ENCODE results near the gene PRICKLE3. TPM values are rescaled to one million over a fixed set of nuclear protein-coding genes. Genes with fewer than 3 reads are reported as not detected.
A peak's percentile ranks its signal among the peaks of the same experiment; 100 is the strongest.

PRICKLE3 gene
- total RNA-seq, 1 donor from 2014 or later = 14.2 TPM

GRCh38 chrX:49164589-49165360 is 21.4 kb downstream of the PRICKLE3 start:
- no peaks in the 10 kb centered on the region for H3K9me3 ChIP-seq (ENCODE audit: insufficient read depth, low read depth, low read length)
- H3K27me3 ChIP-seq (ENCODE audit: insufficient read depth, low read length) = no peaks in the 10 kb centered on the region
- no peaks in the 10 kb centered on the region for H3K36me3 ChIP-seq (ENCODE audit: insufficient read depth, low read length)
- TF ChIP-seq, protein P1, sequence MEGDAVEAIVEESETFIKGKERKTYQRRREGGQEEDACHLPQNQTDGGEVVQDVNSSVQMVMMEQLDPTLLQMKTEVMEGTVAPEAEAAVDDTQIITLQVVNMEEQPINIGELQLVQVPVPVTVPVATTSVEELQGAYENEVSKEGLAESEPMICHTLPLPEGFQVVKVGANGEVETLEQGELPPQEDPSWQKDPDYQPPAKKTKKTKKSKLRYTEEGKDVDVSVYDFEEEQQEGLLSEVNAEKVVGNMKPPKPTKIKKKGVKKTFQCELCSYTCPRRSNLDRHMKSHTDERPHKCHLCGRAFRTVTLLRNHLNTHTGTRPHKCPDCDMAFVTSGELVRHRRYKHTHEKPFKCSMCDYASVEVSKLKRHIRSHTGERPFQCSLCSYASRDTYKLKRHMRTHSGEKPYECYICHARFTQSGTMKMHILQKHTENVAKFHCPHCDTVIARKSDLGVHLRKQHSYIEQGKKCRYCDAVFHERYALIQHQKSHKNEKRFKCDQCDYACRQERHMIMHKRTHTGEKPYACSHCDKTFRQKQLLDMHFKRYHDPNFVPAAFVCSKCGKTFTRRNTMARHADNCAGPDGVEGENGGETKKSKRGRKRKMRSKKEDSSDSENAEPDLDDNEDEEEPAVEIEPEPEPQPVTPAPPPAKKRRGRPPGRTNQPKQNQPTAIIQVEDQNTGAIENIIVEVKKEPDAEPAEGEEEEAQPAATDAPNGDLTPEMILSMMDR (IDR thresholded peaks at IDR 0.05; ENCODE audit: insufficient read depth, low read depth, low read length) = no peak
- no peak for TF ChIP-seq EZH2 (IDR thresholded peaks at IDR 0.05; ENCODE audit: insufficient read depth, low read length)
- no peaks in the 10 kb centered on the region for H3K9me3 Mint-ChIP-seq (ENCODE audit: unreplicated experiment)
- peak overlapping the region; percentile 83 for H3K4me2 ChIP-seq (ENCODE audit: low read length)
- H3K27ac Mint-ChIP-seq (ENCODE audit: unreplicated experiment) = no peak overlapping the region
- H3K27me3 Mint-ChIP-seq (ENCODE audit: low read depth, unreplicated experiment) = no peaks in the 10 kb centered on the region
- FAIRE-seq = no peak
- H3K9ac ChIP-seq (ENCODE audit: low read length) = no peak overlapping the region
- no peak overlapping the region for H3K4me3 ChIP-seq (ENCODE audit: insufficient read depth, low read depth, low read length)
- H3K4me1 Mint-ChIP-seq (ENCODE audit: low read depth, unreplicated experiment) = peaks cover 4% of the 10 kb centered on the region
- H3K4me3 Mint-ChIP-seq (ENCODE audit: unreplicated experiment) = no peak overlapping the region
- H3K36me3 Mint-ChIP-seq (ENCODE audit: low read depth, unreplicated experiment) = no peaks in the 10 kb centered on the region
- no peaks in the 10 kb centered on the region for H3K79me2 ChIP-seq (ENCODE audit: insufficient read depth, low read length)
- H3K4me1 ChIP-seq (ENCODE audit: insufficient read depth, low read length) = peaks cover 15% of the 10 kb centered on the region
- H4K20me1 ChIP-seq (ENCODE audit: insufficient read depth, low read length) = no peaks in the 10 kb centered on the region
- no peak overlapping the region for H2AFZ ChIP-seq (ENCODE audit: low read depth, low read length)
- no peak overlapping the region for H3K27ac ChIP-seq (ENCODE audit: low read depth, low read length)
- DNase-seq (ENCODE audit: low read depth) = no peak

DNA sequence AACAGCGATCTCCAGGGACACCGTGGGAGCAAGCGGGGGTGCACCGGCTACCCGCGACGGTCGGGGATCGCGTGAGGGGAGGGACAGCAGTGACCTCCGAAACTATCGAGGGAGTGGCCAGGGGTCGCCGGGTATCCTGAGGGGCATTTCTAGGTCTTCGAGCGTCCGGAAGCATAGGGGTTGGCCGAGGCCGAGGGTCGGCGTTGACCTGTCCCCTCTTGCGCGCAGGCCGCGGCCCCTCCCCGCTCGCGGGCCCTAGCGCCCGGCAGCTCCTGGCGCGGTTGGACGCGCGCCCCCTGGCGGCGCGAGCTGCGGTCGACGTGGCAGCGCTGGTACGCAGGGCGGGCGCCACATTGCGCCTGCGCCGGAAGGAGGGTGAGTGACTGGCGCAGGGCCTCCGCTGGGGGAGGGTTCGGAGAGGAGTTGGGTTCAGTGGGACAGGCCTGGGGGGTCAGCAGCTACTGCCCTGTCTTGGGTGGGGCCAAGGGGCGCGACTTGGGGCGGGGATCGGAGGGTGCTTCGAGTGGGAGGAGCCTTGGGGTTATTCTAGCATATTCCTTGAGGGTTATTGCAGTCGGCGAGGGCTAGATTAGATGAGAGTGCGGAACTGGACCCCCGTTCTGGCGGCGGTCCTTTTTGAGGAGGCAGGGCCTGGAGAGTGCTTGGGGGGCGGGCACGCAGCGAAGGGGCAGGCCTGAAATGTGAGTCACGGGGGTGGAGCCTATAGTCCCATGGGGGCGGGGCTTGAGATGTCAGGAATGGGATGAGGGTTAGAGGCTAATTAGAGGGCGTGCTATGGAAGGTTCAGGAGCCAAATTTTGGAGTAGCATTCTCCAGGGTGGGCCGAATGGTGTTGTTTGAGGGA is 22.4 kb downstream of the PRICKLE3 start:
- Histone ChIP-seq H3K4me3 (ENCODE audit: insufficient read depth, low read depth, low read length) (peak overlapping the region; percentile 39), H3K27ac (ENCODE audit: low read depth, low read length) (peak overlapping the region; percentile 68), H3K9ac (ENCODE audit: low read length) (peak overlapping the region; percentile 81), H3K4me2 (ENCODE audit: low read length) (peak overlapping the region; percentile 83), H3K79me2 (ENCODE audit: insufficient read depth, low read length) (no peaks in the 10 kb centered on the region), H3K4me1 (ENCODE audit: insufficient read depth, low read length) (peaks cover 15% of the 10 kb centered on the region), H3K36me3 (ENCODE audit: insufficient read depth, low read length) (no peaks in the 10 kb centered on the region), H3K9me3 (ENCODE audit: insufficient read depth, low read depth, low read length) (no peaks in the 10 kb centered on the region), H3K27me3 (ENCODE audit: insufficient read depth, low read length) (no peaks in the 10 kb centered on the region), H2AFZ (ENCODE audit: low read depth, low read length) (peak overlapping the region; percentile 85), H4K20me1 (ENCODE audit: insufficient read depth, low read length) (no peaks in the 10 kb centered on the region)
- Mint-ChIP-seq H3K36me3 (ENCODE audit: low read depth, unreplicated experiment) (no peaks in the 10 kb centered on the region), H3K4me1 (ENCODE audit: low read depth, unreplicated experiment) (peaks cover 4% of the 10 kb centered on the region), H3K27ac (ENCODE audit: unreplicated experiment) (peak overlapping the region; percentile 89), H3K4me3 (ENCODE audit: unreplicated experiment) (peak overlapping the region; percentile 65), H3K27me3 (ENCODE audit: low read depth, unreplicated experiment) (no peaks in the 10 kb centered on the region), H3K9me3 (ENCODE audit: unreplicated experiment) (no peaks in the 10 kb centered on the region)
- FAIRE-seq (no peak), DNase-seq (ENCODE audit: low read depth) (peak; percentile 42)
- TF ChIP-seq EZH2 (IDR thresholded peaks at IDR 0.05; ENCODE audit: insufficient read depth, low read length) = no peak
- TF ChIP-seq, protein P1 (IDR thresholded peaks at IDR 0.05; ENCODE audit: insufficient read depth, low read depth, low read length) = peak; percentile 35
